GM12892 (cell line): ENCODE results near the gene TMEM40.
"Not testable (repeated sequence)": the region's sequence is repeated elsewhere in the genome, so short reads cannot be mapped to it uniquely, and the experiment has no call there.

Experiments used
- POLR2A ChIP-seq: IDR thresholded peaks from 2 replicates; pipeline ENCODE4 v1.6.1; 2011; ENCODE audit warnings: low read depth, low read length, control low read depth
- POLR2AphosphoS5 ChIP-seq: IDR thresholded peaks from 2 replicates; pipeline ENCODE4 v1.6.1; 2011; ENCODE audit warnings: low read depth, low read length, control low read depth
- TAF1 ChIP-seq: IDR thresholded peaks from 2 replicates; pipeline ENCODE4 v1.6.1; 2011; ENCODE audit warnings: low read depth, mild to moderate bottlenecking, control low read depth, low read length, borderline replicate concordance

GRCh38 chr3:12787346-12787745, 28.3 kb upstream of the TMEM40 start:
- not testable (repeated sequence) for TF ChIP-seq POLR2A, TAF1, POLR2AphosphoS5
